ENCODE data around the gene SF1.

DNA sequence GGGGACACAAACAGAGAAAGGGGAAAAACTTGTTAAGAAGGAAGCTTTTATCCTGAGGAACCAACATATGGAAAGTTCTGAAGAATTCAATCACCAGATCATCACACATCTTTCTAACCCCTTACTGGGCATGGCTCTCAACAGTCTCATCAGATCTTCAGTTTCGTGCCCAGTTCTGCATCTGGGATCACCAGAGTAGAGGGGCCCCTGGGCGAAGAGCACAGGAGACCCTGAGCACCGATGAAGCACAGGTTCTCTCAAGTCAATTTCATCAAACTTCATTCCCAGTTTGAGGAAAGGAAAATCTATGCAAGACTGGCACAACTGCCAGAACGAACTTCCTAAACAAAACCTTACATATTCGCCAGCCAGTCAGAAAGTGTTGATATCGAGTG lies 10.0 kb downstream of the SF1 start:
- TF ChIP-seq, protein P1, sequence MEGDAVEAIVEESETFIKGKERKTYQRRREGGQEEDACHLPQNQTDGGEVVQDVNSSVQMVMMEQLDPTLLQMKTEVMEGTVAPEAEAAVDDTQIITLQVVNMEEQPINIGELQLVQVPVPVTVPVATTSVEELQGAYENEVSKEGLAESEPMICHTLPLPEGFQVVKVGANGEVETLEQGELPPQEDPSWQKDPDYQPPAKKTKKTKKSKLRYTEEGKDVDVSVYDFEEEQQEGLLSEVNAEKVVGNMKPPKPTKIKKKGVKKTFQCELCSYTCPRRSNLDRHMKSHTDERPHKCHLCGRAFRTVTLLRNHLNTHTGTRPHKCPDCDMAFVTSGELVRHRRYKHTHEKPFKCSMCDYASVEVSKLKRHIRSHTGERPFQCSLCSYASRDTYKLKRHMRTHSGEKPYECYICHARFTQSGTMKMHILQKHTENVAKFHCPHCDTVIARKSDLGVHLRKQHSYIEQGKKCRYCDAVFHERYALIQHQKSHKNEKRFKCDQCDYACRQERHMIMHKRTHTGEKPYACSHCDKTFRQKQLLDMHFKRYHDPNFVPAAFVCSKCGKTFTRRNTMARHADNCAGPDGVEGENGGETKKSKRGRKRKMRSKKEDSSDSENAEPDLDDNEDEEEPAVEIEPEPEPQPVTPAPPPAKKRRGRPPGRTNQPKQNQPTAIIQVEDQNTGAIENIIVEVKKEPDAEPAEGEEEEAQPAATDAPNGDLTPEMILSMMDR (IDR thresholded peaks at IDR 0.05; ENCODE audit: insufficient read depth, low read length) = no peak
- TF ChIP-seq, protein P2, sequence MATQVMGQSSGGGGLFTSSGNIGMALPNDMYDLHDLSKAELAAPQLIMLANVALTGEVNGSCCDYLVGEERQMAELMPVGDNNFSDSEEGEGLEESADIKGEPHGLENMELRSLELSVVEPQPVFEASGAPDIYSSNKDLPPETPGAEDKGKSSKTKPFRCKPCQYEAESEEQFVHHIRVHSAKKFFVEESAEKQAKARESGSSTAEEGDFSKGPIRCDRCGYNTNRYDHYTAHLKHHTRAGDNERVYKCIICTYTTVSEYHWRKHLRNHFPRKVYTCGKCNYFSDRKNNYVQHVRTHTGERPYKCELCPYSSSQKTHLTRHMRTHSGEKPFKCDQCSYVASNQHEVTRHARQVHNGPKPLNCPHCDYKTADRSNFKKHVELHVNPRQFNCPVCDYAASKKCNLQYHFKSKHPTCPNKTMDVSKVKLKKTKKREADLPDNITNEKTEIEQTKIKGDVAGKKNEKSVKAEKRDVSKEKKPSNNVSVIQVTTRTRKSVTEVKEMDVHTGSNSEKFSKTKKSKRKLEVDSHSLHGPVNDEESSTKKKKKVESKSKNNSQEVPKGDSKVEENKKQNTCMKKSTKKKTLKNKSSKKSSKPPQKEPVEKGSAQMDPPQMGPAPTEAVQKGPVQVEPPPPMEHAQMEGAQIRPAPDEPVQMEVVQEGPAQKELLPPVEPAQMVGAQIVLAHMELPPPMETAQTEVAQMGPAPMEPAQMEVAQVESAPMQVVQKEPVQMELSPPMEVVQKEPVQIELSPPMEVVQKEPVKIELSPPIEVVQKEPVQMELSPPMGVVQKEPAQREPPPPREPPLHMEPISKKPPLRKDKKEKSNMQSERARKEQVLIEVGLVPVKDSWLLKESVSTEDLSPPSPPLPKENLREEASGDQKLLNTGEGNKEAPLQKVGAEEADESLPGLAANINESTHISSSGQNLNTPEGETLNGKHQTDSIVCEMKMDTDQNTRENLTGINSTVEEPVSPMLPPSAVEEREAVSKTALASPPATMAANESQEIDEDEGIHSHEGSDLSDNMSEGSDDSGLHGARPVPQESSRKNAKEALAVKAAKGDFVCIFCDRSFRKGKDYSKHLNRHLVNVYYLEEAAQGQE (IDR thresholded peaks at IDR 0.05; ENCODE audit: insufficient replicate concordance, low read depth) = no peak
- TF ChIP-seq GABPA (IDR thresholded peaks at IDR 0.05; ENCODE audit: low read depth) (no peak), POLR2AphosphoS5 (IDR thresholded peaks at IDR 0.05; ENCODE audit: low read depth) (no peak), SPI1 (IDR thresholded peaks at IDR 0.05; ENCODE audit: borderline replicate concordance, low read depth) (no peak)

Measured in HL-60 (cell line).